Tibial nerve (tissue), 4 donors: ENCODE results near the gene INO80. TPM values are rescaled to one million over a fixed set of nuclear protein-coding genes. Genes with fewer than 3 reads are reported as not detected.
"Not testable (repeated sequence)": the region's sequence is repeated elsewhere in the genome, so short reads cannot be mapped to it uniquely, and the experiment has no call there.

Source experiments
- DNase-seq, 2 donors: peaks; one replicate each; pipeline ENCODE4 v3.0.0-alpha.2; 2019; ENCODE audit warnings: low spot score in 2 of 2
- H3K27ac ChIP-seq, 4 donors: fragments of 200-600 bp; sonication (generic) in 3 of 4; one replicate each; pipeline ENCODE4 v1.5.1; 2017 to 2019; ENCODE audit warnings: mild to moderate bottlenecking in 1 of 4
- H3K27me3 ChIP-seq, 2 donors: fragments of 200-600 bp; sonication (generic) in 1 of 2; one replicate each; pipeline versions ENCODE4 v1.5.1 to v1.6.0; 2017 to 2019
- H3K36me3 ChIP-seq, 3 donors: fragments of 200-600 bp; sonication (generic); one replicate each; pipeline ENCODE4 v1.5.1; 2018 to 2019
- H3K4me1 ChIP-seq, 4 donors: fragments of 200-600 bp; sonication (generic) in 3 of 4; one replicate each; pipeline ENCODE4 v1.5.1; 2017 to 2019
- H3K4me3 ChIP-seq, 4 donors: fragments of 200-600 bp; sonication (generic) in 3 of 4; one replicate each; pipeline ENCODE4 v1.5.1; 2017 to 2019; ENCODE audit warnings: mild to moderate bottlenecking in 1 of 4, moderate library complexity in 1 of 4
- H3K9me3 ChIP-seq, 4 donors: fragments of 200-600 bp; sonication (generic) in 3 of 4; one replicate each; pipeline ENCODE4 v1.5.1; 2017 to 2019
- CTCF ChIP-seq, 5 experiments: fragments of 200-600 bp in 3 of 5; fragments of 450-650 bp in 2 of 5; sonication (generic) in 3 of 5; IDR thresholded peaks; one replicate each; pipeline ENCODE4 v1.5.1; 2016 to 2019; ENCODE audit warnings: antibody characterized with exemption in 5 of 5, mild to moderate bottlenecking in 3 of 5, moderate library complexity in 2 of 5
- EP300 ChIP-seq, 2 donors: sonication (generic); formaldehyde crosslinking; IDR thresholded peaks; one replicate each; pipeline ENCODE4 v1.6.1; 2017; ENCODE audit warnings: antibody characterized with exemption in 2 of 2, mild to moderate bottlenecking in 1 of 2
- POLR2A ChIP-seq, 2 donors: fragments of 450-650 bp; IDR thresholded peaks; one replicate each; pipeline ENCODE4 v1.6.1; 2017; ENCODE audit warnings: antibody characterized with exemption in 2 of 2, mild to moderate bottlenecking in 2 of 2, moderate library complexity in 2 of 2
- WGBS, 2 donors: methylation state at CpG; one replicate each; pipeline ENCODE4 v1.1.5; 2018; 5-methylcytosine and 5-hydroxymethylcytosine counted together
- total RNA-seq, 4 donors: library from RNA; depleted of rRNA; stranded (reverse); fragments of >200 nt; gene quantifications; one replicate each; pipeline ENCODE4 v1.1.0, GENCODE V29; 2016

The INO80 gene
- total RNA-seq, 4 donors from 2014 or later, result 21.6 to 40.8 (median 33.2) TPM

GRCh38 chr15:41139619-41140018 is 23.5 kb upstream of the INO80 start:
- 68 to 94% methylated on average over 5 of the region's 5 CpGs for WGBS, 2 donors
- no peaks in the 10 kb centered on the region for H3K27me3 ChIP-seq
- H3K36me3 ChIP-seq, result no peaks in the 10 kb centered on the region
- H3K4me1 ChIP-seq, result no peaks in the 10 kb centered on the region
- H3K4me3 ChIP-seq, result no peak overlapping the region
- no peak for DNase-seq
- H3K9me3 ChIP-seq, result no peaks in the 10 kb centered on the region
- no peak overlapping the region for H3K27ac ChIP-seq
- TF ChIP-seq EP300 (IDR thresholded peaks at IDR 0.05), result no peak
- no peak for TF ChIP-seq POLR2A (IDR thresholded peaks at IDR 0.05)
- TF ChIP-seq CTCF (IDR thresholded peaks at IDR 0.05), result no peak

GRCh38 chr15:41139112-41139511 is 23.0 kb upstream of the INO80 start:
- WGBS, 2 donors, result 91 to 93% methylated on average over 7 of the region's 7 CpGs
- not testable (repeated sequence) for H3K4me1 ChIP-seq, H3K27me3 ChIP-seq, H3K27ac ChIP-seq, H3K36me3 ChIP-seq, H3K9me3 ChIP-seq, H3K4me3 ChIP-seq, DNase-seq

- H3K27me3 ChIP-seq, H3K4me3 ChIP-seq, DNase-seq, H3K9me3 ChIP-seq, H3K36me3 ChIP-seq, H3K4me1 ChIP-seq, H3K27ac ChIP-seq: not testable (repeated sequence)
- 86 to 92% methylated on average over 6 of the region's 6 CpGs for WGBS, 2 donors
Observed at GRCh38 chr15:41135580-41135979, 19.5 kb upstream of the INO80 start.

- Histone ChIP-seq H3K36me3 (no peaks in the 10 kb centered on the region), H3K27me3 (no peaks in the 10 kb centered on the region), H3K27ac (no peak overlapping the region), H3K4me1 (no peaks in the 10 kb centered on the region), H3K4me3 (no peak overlapping the region), H3K9me3 (peaks cover 0 to 18% (median 0%) of the 10 kb centered on the region in 4 donors)
- WGBS, 2 donors, result 68 to 72% methylated on average over 9 to 10 of the region's 10 CpGs
- TF ChIP-seq POLR2A (IDR thresholded peaks at IDR 0.05) (no peak), CTCF (IDR thresholded peaks at IDR 0.05) (no peak), EP300 (IDR thresholded peaks at IDR 0.05) (no peak)
- DNase-seq, result no peak
Observed at GRCh38 chr15:41133454-41133853, 17.4 kb upstream of the INO80 start.

- not testable (repeated sequence) for H3K36me3 ChIP-seq, H3K27me3 ChIP-seq, DNase-seq, H3K4me1 ChIP-seq, H3K27ac ChIP-seq, H3K4me3 ChIP-seq
- WGBS, 2 donors, result 94 to 97% methylated on average over 2 of the region's 2 CpGs
- peaks cover 0 to 18% (median 0%) of the 10 kb centered on the region in 4 donors for H3K9me3 ChIP-seq
Observed at GRCh38 chr15:41132094-41132493, 16.0 kb upstream of the INO80 start.

GRCh38 chr15:41128174-41128902 is 12.3 kb upstream of the INO80 start:
- 79% methylated on average over 6 of the region's 6 CpGs for WGBS, 2 donors
- Histone ChIP-seq H3K4me3 (no peak overlapping the region), H3K4me1 (no peaks in the 10 kb centered on the region), H3K9me3 (peaks cover 0 to 18% (median 0%) of the 10 kb centered on the region in 4 donors), H3K36me3 (no peaks in the 10 kb centered on the region), H3K27ac (no peak overlapping the region), H3K27me3 (peaks cover 0 to 12% of the 10 kb centered on the region in 2 donors)
- DNase-seq, result no peak
- TF ChIP-seq EP300 (IDR thresholded peaks at IDR 0.05), result no peak
- TF ChIP-seq POLR2A (IDR thresholded peaks at IDR 0.05), result no peak
- TF ChIP-seq CTCF (IDR thresholded peaks at IDR 0.05), result no peak
